ENCODE data around the gene ZFYVE9. TPM values are rescaled to one million over a fixed set of nuclear protein-coding genes. Genes with fewer than 3 reads are reported as not detected.

ZFYVE9 gene
- total RNA-seq, 1 donor from 2014 or later, result 18.4 TPM

GRCh38 chr1:52321061-52321460 lies 179.2 kb downstream of the ZFYVE9 start:
- no peak overlapping the region for H3K4me3 ChIP-seq (ENCODE audit: low read depth, low read length)
- DNase-seq (ENCODE audit: low read depth), result no peak
- H3K27me3 ChIP-seq (ENCODE audit: control insufficient read depth, insufficient read depth, low read length), result no peaks in the 10 kb centered on the region
- H3K36me3 ChIP-seq (ENCODE audit: control insufficient read depth, insufficient read depth, low read length), result no peaks in the 10 kb centered on the region
- no peak for TF ChIP-seq CTCF (IDR thresholded peaks at IDR 0.05; ENCODE audit: insufficient read depth, low read length, poor library complexity, severe bottlenecking)

GRCh38 chr1:52323731-52324130 lies 181.8 kb downstream of the ZFYVE9 start:
- DNase-seq (ENCODE audit: low read depth), result no peak
- no peak for TF ChIP-seq CTCF (IDR thresholded peaks at IDR 0.05; ENCODE audit: insufficient read depth, low read length, poor library complexity, severe bottlenecking)
- no peaks in the 10 kb centered on the region for H3K27me3 ChIP-seq (ENCODE audit: control insufficient read depth, insufficient read depth, low read length)
- H3K36me3 ChIP-seq (ENCODE audit: control insufficient read depth, insufficient read depth, low read length), result no peaks in the 10 kb centered on the region
- no peak overlapping the region for H3K4me3 ChIP-seq (ENCODE audit: low read depth, low read length)

GRCh38 chr1:52325786-52326185 lies 183.9 kb downstream of the ZFYVE9 start:
- H3K36me3 ChIP-seq (ENCODE audit: control insufficient read depth, insufficient read depth, low read length), result no peaks in the 10 kb centered on the region
- no peaks in the 10 kb centered on the region for H3K27me3 ChIP-seq (ENCODE audit: control insufficient read depth, insufficient read depth, low read length)
- H3K4me3 ChIP-seq (ENCODE audit: low read depth, low read length), result no peak overlapping the region
- TF ChIP-seq CTCF (IDR thresholded peaks at IDR 0.05; ENCODE audit: insufficient read depth, low read length, poor library complexity, severe bottlenecking), result no peak
- DNase-seq (ENCODE audit: low read depth), result no peak

- no peak for TF ChIP-seq CTCF (IDR thresholded peaks at IDR 0.05; ENCODE audit: insufficient read depth, low read length, poor library complexity, severe bottlenecking)
- Histone ChIP-seq H3K4me3 (ENCODE audit: low read depth, low read length) (no peak overlapping the region), H3K27me3 (ENCODE audit: control insufficient read depth, insufficient read depth, low read length) (no peaks in the 10 kb centered on the region), H3K36me3 (ENCODE audit: control insufficient read depth, insufficient read depth, low read length) (no peaks in the 10 kb centered on the region)
- no peak for DNase-seq (ENCODE audit: low read depth)
Measured at GRCh38 chr1:52328615-52329014, 186.7 kb downstream of the ZFYVE9 start.

GRCh38 chr1:52332411-52332810 lies 190.5 kb downstream of the ZFYVE9 start:
- TF ChIP-seq CTCF (IDR thresholded peaks at IDR 0.05; ENCODE audit: insufficient read depth, low read length, poor library complexity, severe bottlenecking), result no peak
- no peaks in the 10 kb centered on the region for H3K36me3 ChIP-seq (ENCODE audit: control insufficient read depth, insufficient read depth, low read length)
- no peak overlapping the region for H3K4me3 ChIP-seq (ENCODE audit: low read depth, low read length)
- no peak for DNase-seq (ENCODE audit: low read depth)
- no peaks in the 10 kb centered on the region for H3K27me3 ChIP-seq (ENCODE audit: control insufficient read depth, insufficient read depth, low read length)

GRCh38 chr1:52334906-52335528 lies 193.1 kb downstream of the ZFYVE9 start:
- TF ChIP-seq CTCF (IDR thresholded peaks at IDR 0.05; ENCODE audit: insufficient read depth, low read length, poor library complexity, severe bottlenecking), result no peak
- no peak for DNase-seq (ENCODE audit: low read depth)
- Histone ChIP-seq H3K27me3 (ENCODE audit: control insufficient read depth, insufficient read depth, low read length) (no peaks in the 10 kb centered on the region), H3K36me3 (ENCODE audit: control insufficient read depth, insufficient read depth, low read length) (no peaks in the 10 kb centered on the region), H3K4me3 (ENCODE audit: low read depth, low read length) (no peak overlapping the region)
